Neural cell (in vitro differentiated cells): ENCODE measurements around the gene BRSK2. TPM values are rescaled to one million over a fixed set of nuclear protein-coding genes. Genes with fewer than 3 reads are reported as not detected.

Experiments used
- H2AFZ ChIP-seq: fragments of 200-600, 300-800 bp; sonication (generic), shearing (Covaris generic); 2 replicates; pipeline ENCODE4 v1.6.0; 2014; ENCODE audit warnings: low read depth, mild to moderate bottlenecking, antibody characterized with exemption, low read length, moderate library complexity
- H3F3A ChIP-seq: fragments of 200-600 bp; shearing (Covaris generic); 2 replicates; pipeline ENCODE4 v1.6.1; 2016; ENCODE audit warnings: mild to moderate bottlenecking, moderate library complexity, mixed read lengths, antibody characterized with exemption, low read length; ENCODE audit not compliant: insufficient read depth, poor library complexity, severe bottlenecking
- H3K27ac ChIP-seq: fragments of 200-600, 300-800 bp; sonication (generic), shearing (Covaris generic); 2 replicates; pipeline ENCODE4 v1.5.1; 2014; ENCODE audit warnings: mild to moderate bottlenecking, low read length, moderate library complexity
- H3K27me3 ChIP-seq: fragments of 300-800, 200-600 bp; sonication (generic), shearing (Covaris generic); 2 replicates; pipeline ENCODE4 v1.6.0; 2014; ENCODE audit warnings: mild to moderate bottlenecking, low read depth, low read length, moderate library complexity; ENCODE audit not compliant: insufficient read depth
- H3K36me3 ChIP-seq: fragments of 300-800, 200-600 bp; sonication (generic), shearing (Covaris generic); 2 replicates; pipeline ENCODE4 v1.5.1; 2014; ENCODE audit warnings: mild to moderate bottlenecking, antibody characterized with exemption, low read length, moderate library complexity; ENCODE audit not compliant: insufficient read depth
- H3K4me2 ChIP-seq: fragments of 300-800, 200-600 bp; sonication (generic), shearing (Covaris generic); 2 replicates; pipeline ENCODE4 v1.6.0; 2014; ENCODE audit warnings: mild to moderate bottlenecking, low read length
- H3K4me3 ChIP-seq: fragments of 300-800, 200-600 bp; sonication (generic), shearing (Covaris generic); 2 replicates; pipeline ENCODE4 v1.5.1; 2014; ENCODE audit warnings: mild to moderate bottlenecking, low read length, moderate library complexity
- H3K79me2 ChIP-seq: fragments of 200-600 bp; shearing (Covaris generic); replicated peaks from 2 replicates; pipeline ENCODE4 v1.6.0; 2014; ENCODE audit warnings: mild to moderate bottlenecking, low read length, moderate library complexity; ENCODE audit not compliant: insufficient read depth
- H3K9ac ChIP-seq: fragments of 300-800, 200-600 bp; sonication (generic), shearing (Covaris generic); 2 replicates; pipeline ENCODE4 v1.6.1; 2016; ENCODE audit warnings: mild to moderate bottlenecking, low read length, mixed read lengths
- H3K9me2 ChIP-seq: fragments of 200-600 bp; shearing (Covaris generic); 2 replicates; pipeline ENCODE4 v1.6.1; 2016; ENCODE audit warnings: mild to moderate bottlenecking, low read length, mixed read lengths; ENCODE audit not compliant: insufficient read depth
- H3K9me3 ChIP-seq: fragments of 200-600, 300-800 bp; sonication (generic), shearing (Covaris generic); 2 replicates; pipeline ENCODE4 v1.6.1; 2016; ENCODE audit warnings: mild to moderate bottlenecking, mixed run types, low read length, moderate library complexity, mixed read lengths
- H4K20me1 ChIP-seq: fragments of 200-600 bp; shearing (Covaris generic); 2 replicates; pipeline ENCODE4 v1.6.1; 2016; ENCODE audit warnings: mild to moderate bottlenecking, mixed run types; ENCODE audit not compliant: insufficient read depth
- CTCF ChIP-seq: fragments of 450-650 bp; IDR thresholded peaks from 2 replicates; pipeline ENCODE4 v1.5.1; 2014; ENCODE audit warnings: antibody characterized with exemption, mild to moderate bottlenecking, moderate library complexity; ENCODE audit not compliant: poor library complexity, severe bottlenecking
- EP300 ChIP-seq: fragments of 450-650 bp; conservative IDR thresholded peaks from 2 replicates; pipeline ENCODE4 v1.6.1; 2014; ENCODE audit warnings: antibody characterized with exemption, mild to moderate bottlenecking, moderate library complexity; ENCODE audit not compliant: poor library complexity, severe bottlenecking
- EZH2 ChIP-seq: fragments of 200-600, 300-800 bp; shearing (Covaris generic), sonication (generic); IDR thresholded peaks from 2 replicates; pipeline ENCODE4 v1.6.1; 2014; ENCODE audit warnings: antibody characterized with exemption, low read length, borderline replicate concordance, mild to moderate bottlenecking; ENCODE audit not compliant: insufficient read depth, poor library complexity, severe bottlenecking
- MXI1 ChIP-seq: fragments of 450-650 bp; conservative IDR thresholded peaks from 2 replicates; pipeline ENCODE4 v1.6.1; 2014; ENCODE audit warnings: antibody characterized with exemption, mild to moderate bottlenecking; ENCODE audit not compliant: poor library complexity, severe bottlenecking
- POLR2AphosphoS5 ChIP-seq: IDR thresholded peaks from 2 replicates; pipeline ENCODE4 v1.6.1; 2012
- RAD21 ChIP-seq: fragments of 450-650 bp; conservative IDR thresholded peaks from 2 replicates; pipeline ENCODE4 v1.6.1; 2014; ENCODE audit warnings: antibody characterized with exemption, mild to moderate bottlenecking, moderate library complexity
- REST ChIP-seq: IDR thresholded peaks from 2 replicates; pipeline ENCODE4 v1.6.1; 2012; ENCODE audit warnings: borderline replicate concordance
- SMC3 ChIP-seq: fragments of 450-650 bp; conservative IDR thresholded peaks from 2 replicates; pipeline ENCODE4 v1.6.1; 2014; ENCODE audit warnings: antibody characterized with exemption, mild to moderate bottlenecking, moderate library complexity; ENCODE audit not compliant: poor library complexity
- TAF1 ChIP-seq: IDR thresholded peaks from 2 replicates; pipeline ENCODE4 v1.6.1; 2012; ENCODE audit warnings: low read depth
- polyA plus RNA-seq: library from polyadenylated mRNA; depleted of rRNA; stranded (reverse); fragments of >200 nt; gene quantifications from 2 replicates; pipeline ENCODE4 v1.2.3, GENCODE V29; 2014

Gene BRSK2
- polyA plus RNA-seq, 1 donor from 2014 or later = 47.5 TPM

GRCh38 chr11:1460396-1460985, 70.8 kb downstream of the BRSK2 start:
- Histone ChIP-seq H2AFZ (no peak overlapping the region), H3K27me3 (no peaks in the 10 kb centered on the region), H3F3A (no peaks in the 10 kb centered on the region), H4K20me1 (no peaks in the 10 kb centered on the region), H3K9me3 (no peaks in the 10 kb centered on the region), H3K9ac (no peak overlapping the region), H3K4me3 (no peak overlapping the region), H3K9me2 (no peaks in the 10 kb centered on the region), H3K4me2 (no peak overlapping the region), H3K36me3 (no peaks in the 10 kb centered on the region), H3K27ac (no peak overlapping the region), H3K79me2 (no peaks in the 10 kb centered on the region)
- TF ChIP-seq TAF1 = no peak
- TF ChIP-seq EZH2 = no peak
- TF ChIP-seq CTCF = no peak
- TF ChIP-seq SMC3 = no peak
- TF ChIP-seq REST = no peak
- no peak for TF ChIP-seq RAD21
- no peak for TF ChIP-seq MXI1

- TF ChIP-seq CTCF (no peak), SMC3 (no peak), POLR2AphosphoS5 (no peak), EZH2 (no peak), MXI1 (no peak), RAD21 (no peak), EP300 (no peak), TAF1 (no peak), REST (no peak)
- Histone ChIP-seq H3K27ac (no peak overlapping the region), H3K36me3 (no peaks in the 10 kb centered on the region)
Measured at GRCh38 chr11:1460986-1461825, 71.5 kb downstream of the BRSK2 start.

More at GRCh38 chr11:1460986-1461825, 71.5 kb downstream of the BRSK2 start:
- no peaks in the 10 kb centered on the region for H3K9me2 ChIP-seq
- no peaks in the 10 kb centered on the region for H3K9me3 ChIP-seq
- no peaks in the 10 kb centered on the region for H3K27me3 ChIP-seq
- no peak overlapping the region for H3K9ac ChIP-seq
- H2AFZ ChIP-seq = no peak overlapping the region
- no peaks in the 10 kb centered on the region for H3F3A ChIP-seq
- H3K4me3 ChIP-seq = no peak overlapping the region
- no peak overlapping the region for H3K4me2 ChIP-seq
- H4K20me1 ChIP-seq = no peaks in the 10 kb centered on the region
- H3K79me2 ChIP-seq = no peaks in the 10 kb centered on the region
